Neuronal stem cell (in vitro differentiated cells): ENCODE data around the gene ZNF236.

Source experiments
- DNase-seq: peaks from one replicate; pipeline ENCODE4 v3.0.0-alpha.2; 2013; ENCODE audit warnings: low spot score
- H2AFZ ChIP-seq: one replicate; pipeline ENCODE4 v1.6.1; 2013; ENCODE audit warnings: mild to moderate bottlenecking, low read length, inconsistent platforms
- H2AK5ac ChIP-seq: 2 replicates; pipeline ENCODE4 v1.6.1; 2013; ENCODE audit warnings: low read depth, mild to moderate bottlenecking, inconsistent platforms, low read length, moderate library complexity, mixed read lengths
- H2BK120ac ChIP-seq: 2 replicates; pipeline ENCODE4 v1.6.1; 2013; ENCODE audit warnings: low read depth, mild to moderate bottlenecking, inconsistent platforms, low read length, moderate library complexity, mixed read lengths
- H2BK12ac ChIP-seq: one replicate; pipeline ENCODE4 v1.6.1; 2013; ENCODE audit warnings: low read length, inconsistent platforms
- H2BK15ac ChIP-seq: 2 replicates; pipeline ENCODE4 v1.6.1; 2013; ENCODE audit warnings: mild to moderate bottlenecking, low read length, inconsistent platforms, mixed read lengths
- H2BK5ac ChIP-seq: one replicate; pipeline ENCODE4 v1.6.1; 2013; ENCODE audit warnings: inconsistent platforms, mild to moderate bottlenecking, low read length, moderate library complexity
- H3K14ac ChIP-seq: one replicate; pipeline ENCODE4 v1.6.1; 2013; ENCODE audit warnings: low read length, inconsistent platforms
- H3K18ac ChIP-seq: 2 replicates; pipeline ENCODE4 v1.6.1; 2013; ENCODE audit warnings: low read length, inconsistent platforms
- H3K23ac ChIP-seq: 2 replicates; pipeline ENCODE4 v1.6.1; 2013; ENCODE audit warnings: low read depth, mild to moderate bottlenecking, mixed read lengths, low read length, inconsistent platforms; ENCODE audit not compliant: poor library complexity
- H3K27ac ChIP-seq: replicated peaks from 3 replicates; pipeline ENCODE4 v1.5.1; 2013; ENCODE audit warnings: low read length, inconsistent platforms
- H3K27me3 ChIP-seq, 3 experiments: 2 replicates each; pipeline ENCODE4 v1.6.1; 2013; ENCODE audit warnings: low read length in 3 of 3, mild to moderate bottlenecking in 2 of 3, inconsistent platforms in 1 of 3, low read depth in 1 of 3, mixed read lengths in 1 of 3, moderate library complexity in 1 of 3; ENCODE audit not compliant: control insufficient read depth in 3 of 3, insufficient read depth in 3 of 3
- H3K36me3 ChIP-seq, 2 donors: replicated peaks in 1 of 2; 2 replicates each; pipeline ENCODE4 v1.6.1; 2013; ENCODE audit warnings: low read length in 2 of 2; ENCODE audit not compliant: control insufficient read depth in 2 of 2, insufficient read depth in 2 of 2
- H3K4ac ChIP-seq: 2 replicates; pipeline ENCODE4 v1.6.1; 2013; ENCODE audit warnings: inconsistent platforms, mild to moderate bottlenecking, low read length, moderate library complexity
- H3K4me1 ChIP-seq, 2 donors: 1 replicate in 1 of 2; 2 replicates in 1 of 2; pipeline ENCODE4 v1.6.1; 2013; ENCODE audit warnings: low read length in 2 of 2, low read depth in 1 of 2; ENCODE audit not compliant: control insufficient read depth in 2 of 2, insufficient read depth in 1 of 2
- H3K4me2 ChIP-seq: one replicate; pipeline ENCODE4 v1.6.1; 2013; ENCODE audit warnings: mild to moderate bottlenecking, low read length, inconsistent platforms; ENCODE audit not compliant: insufficient read depth, poor library complexity, severe bottlenecking
- H3K4me3 ChIP-seq, 2 donors: 2 replicates each; pipeline ENCODE4 v1.5.1; 2013; ENCODE audit warnings: low read length in 2 of 2, mild to moderate bottlenecking in 2 of 2, inconsistent platforms in 1 of 2, moderate library complexity in 1 of 2
- H3K79me1 ChIP-seq: one replicate; pipeline ENCODE4 v1.6.1; 2013; ENCODE audit warnings: low read depth, mild to moderate bottlenecking, inconsistent platforms, low read length, moderate library complexity
- H3K9ac ChIP-seq: one replicate; pipeline ENCODE4 v1.6.1; 2013; ENCODE audit warnings: mild to moderate bottlenecking, low read depth, low read length, inconsistent platforms; ENCODE audit not compliant: poor library complexity
- H3K9me3 ChIP-seq, 2 donors: replicated peaks in 1 of 2; 2 replicates each; pipeline versions ENCODE3 to v1.6.1; 2013; ENCODE audit warnings: low read length in 2 of 2, mild to moderate bottlenecking in 2 of 2, inconsistent platforms in 1 of 2, low read depth in 1 of 2, mixed read lengths in 1 of 2, moderate library complexity in 1 of 2; ENCODE audit not compliant: control insufficient read depth in 2 of 2, insufficient read depth in 1 of 2
- H4K8ac ChIP-seq: one replicate; pipeline ENCODE4 v1.6.1; 2013; ENCODE audit warnings: low read depth, mild to moderate bottlenecking, inconsistent platforms, low read length, moderate library complexity
- H4K91ac ChIP-seq: one replicate; pipeline ENCODE4 v1.6.1; 2013; ENCODE audit warnings: low read length, low read depth, mild to moderate bottlenecking, inconsistent platforms; ENCODE audit not compliant: poor library complexity
- WGBS, 2 donors: extraction: QIAGEN DNeasy Blood & Tissue Kit; methylation state at CpG; one replicate each; pipeline ENCODE4 v1.1.7; 2013; ENCODE audit warnings: missing lambda C conversion rate in 2 of 2, mixed read lengths in 1 of 2; ENCODE audit not compliant: insufficient read length in 2 of 2, insufficient replicate concordance in 1 of 2; ENCODE audit errors: extremely low coverage in 2 of 2; 5-methylcytosine and 5-hydroxymethylcytosine counted together

The ZNF236 gene

GRCh38 chr18:76873713-76874112 lies 51.4 kb downstream of the ZNF236 start:
- Histone ChIP-seq H3K18ac (peak overlapping the region; percentile 48), H2BK15ac (no peak overlapping the region), H4K91ac (no peak overlapping the region), H3K14ac (peak overlapping the region; percentile 89), H3K79me1 (peaks cover 3% of the 10 kb centered on the region), H3K27ac (no peak overlapping the region), H3K9ac (peak overlapping the region; percentile 81), H2AK5ac (no peak overlapping the region), H2BK5ac (no peak overlapping the region), H3K4me3 (peak overlapping the region in 1 of 2 donors; percentile 6), H3K4me1 (no peaks in the 10 kb centered on the region), H2AFZ (no peak overlapping the region), H3K36me3 (peaks cover 7 to 59% of the 10 kb centered on the region in 2 donors), H2BK12ac (peak overlapping the region; percentile 58), H3K4me2 (no peak overlapping the region), H2BK120ac (no peak overlapping the region), H4K8ac (no peak overlapping the region), H3K27me3 (no peaks in the 10 kb centered on the region), H3K9me3 (no peaks in the 10 kb centered on the region), H3K4ac (no peak overlapping the region), H3K23ac (peak overlapping the region; percentile 96)
- whole genome bisulfite sequencing, 2 donors = no CpG with 5 or more reads among the region's 17 CpGs
- DNase-seq = no peak

GRCh38 chr18:76874642-76875389 lies 52.5 kb downstream of the ZNF236 start:
- Histone ChIP-seq H2AK5ac (no peak overlapping the region), H2AFZ (no peak overlapping the region), H2BK15ac (no peak overlapping the region), H3K9ac (no peak overlapping the region), H3K79me1 (peaks cover 3% of the 10 kb centered on the region), H3K23ac (no peak overlapping the region), H3K14ac (no peak overlapping the region), H3K27me3 (no peaks in the 10 kb centered on the region), H3K27ac (no peak overlapping the region), H3K9me3 (no peaks in the 10 kb centered on the region), H3K4ac (no peak overlapping the region), H3K36me3 (peaks cover 7 to 59% of the 10 kb centered on the region in 2 donors), H4K91ac (no peak overlapping the region), H2BK5ac (no peak overlapping the region), H4K8ac (no peak overlapping the region), H3K4me1 (no peaks in the 10 kb centered on the region), H3K4me2 (no peak overlapping the region), H3K4me3 (no peak overlapping the region), H3K18ac (no peak overlapping the region), H2BK12ac (no peak overlapping the region), H2BK120ac (no peak overlapping the region)
- no peak for DNase-seq
- no CpG with 5 or more reads among the region's 13 CpGs for WGBS, 2 donors

DNA sequence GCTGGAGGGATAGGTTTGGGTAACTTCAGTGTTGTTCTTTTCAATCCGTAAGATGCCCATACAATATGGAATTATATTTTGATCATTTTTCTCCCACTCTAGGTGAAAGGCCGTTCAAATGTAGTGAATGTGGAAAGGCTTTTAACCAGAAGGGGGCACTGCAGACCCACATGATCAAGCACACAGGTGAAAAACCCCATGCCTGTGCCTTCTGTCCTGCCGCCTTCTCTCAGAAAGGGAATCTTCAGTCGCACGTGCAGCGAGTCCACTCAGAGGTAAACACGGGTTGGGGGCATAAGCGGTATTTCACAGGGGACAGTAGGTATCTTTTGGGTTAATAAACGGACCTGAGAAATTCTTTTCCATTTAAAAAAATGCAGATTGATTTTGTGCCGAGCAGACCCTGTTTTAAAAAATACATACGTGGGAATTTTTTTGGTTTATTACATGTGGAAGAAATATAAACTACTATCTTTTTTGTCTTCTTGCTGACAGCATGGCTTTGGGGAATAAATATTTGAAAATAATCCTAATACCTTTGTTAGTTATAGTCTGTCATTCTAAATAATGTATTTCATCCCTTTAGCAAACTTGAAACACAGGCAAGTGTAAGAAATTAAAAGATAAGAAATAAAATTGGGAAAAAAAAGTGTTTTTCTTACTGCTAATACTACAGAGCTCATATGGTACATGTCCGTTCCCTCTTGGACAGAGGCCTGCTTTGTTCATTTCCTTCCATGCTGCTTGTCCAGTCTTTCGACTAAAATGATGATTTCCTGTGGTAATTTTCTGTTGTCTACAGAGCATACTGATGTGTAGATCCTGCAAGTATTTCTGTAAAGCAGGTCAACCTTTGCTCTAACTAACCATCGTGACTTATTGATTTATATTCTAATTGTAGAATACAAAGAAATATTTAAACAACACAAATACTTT lies 53.3 kb downstream of the ZNF236 start:
- H3K23ac ChIP-seq = no peak overlapping the region
- H2BK15ac ChIP-seq = no peak overlapping the region
- no peaks in the 10 kb centered on the region for H3K27me3 ChIP-seq
- WGBS, 2 donors = no CpG with 5 or more reads among the region's 14 CpGs
- H2BK120ac ChIP-seq = no peak overlapping the region
- H3K9me3 ChIP-seq = no peaks in the 10 kb centered on the region
- H3K14ac ChIP-seq = no peak overlapping the region
- no peak overlapping the region for H3K27ac ChIP-seq
- H3K9ac ChIP-seq = no peak overlapping the region
- H3K36me3 ChIP-seq = peaks cover 9 to 59% of the 10 kb centered on the region in 2 donors
- H2AFZ ChIP-seq = no peak overlapping the region
- H3K4me2 ChIP-seq = no peak overlapping the region
- H2BK5ac ChIP-seq = no peak overlapping the region
- H3K79me1 ChIP-seq = peaks cover 3% of the 10 kb centered on the region
- H3K4ac ChIP-seq = no peak overlapping the region
- no peak overlapping the region for H4K91ac ChIP-seq
- no peak overlapping the region for H4K8ac ChIP-seq
- no peaks in the 10 kb centered on the region for H3K4me1 ChIP-seq
- no peak overlapping the region for H3K18ac ChIP-seq
- peak; percentile 56 for DNase-seq
- H3K4me3 ChIP-seq = no peak overlapping the region
- H2BK12ac ChIP-seq = no peak overlapping the region
- no peak overlapping the region for H2AK5ac ChIP-seq

DNA sequence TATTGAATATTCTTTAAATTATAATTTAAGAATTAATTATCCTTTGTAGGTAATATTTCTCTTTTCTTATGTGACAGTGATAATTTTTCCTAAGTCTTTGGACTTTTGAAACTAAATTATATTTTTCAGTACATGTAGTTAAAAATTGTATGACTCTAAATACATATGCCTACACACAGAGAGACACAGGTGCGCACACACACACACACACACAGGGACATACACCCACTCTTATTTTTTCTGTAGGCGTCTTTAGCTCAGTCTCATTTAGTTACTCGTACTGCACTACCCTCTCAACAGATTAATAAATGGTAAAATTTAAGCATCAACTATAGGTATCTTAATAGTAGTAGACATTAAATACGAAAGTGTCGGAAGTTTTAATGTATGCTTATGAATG lies 56.1 kb downstream of the ZNF236 start:
- no peak overlapping the region for H2AFZ ChIP-seq
- H2BK120ac ChIP-seq = no peak overlapping the region
- no peak overlapping the region for H3K27ac ChIP-seq
- no peak overlapping the region for H3K4me2 ChIP-seq
- no CpG with 5 or more reads among the region's 5 CpGs for WGBS, 2 donors
- peaks cover 18 to 69% of the 10 kb centered on the region in 2 donors for H3K36me3 ChIP-seq
- H4K91ac ChIP-seq = no peak overlapping the region
- H3K79me1 ChIP-seq = peaks cover 3% of the 10 kb centered on the region
- no peak overlapping the region for H2BK12ac ChIP-seq
- no peak overlapping the region for H2BK5ac ChIP-seq
- no peaks in the 10 kb centered on the region for H3K9me3 ChIP-seq
- no peak overlapping the region for H2AK5ac ChIP-seq
- no peak overlapping the region for H4K8ac ChIP-seq
- no peaks in the 10 kb centered on the region for H3K27me3 ChIP-seq
- no peak overlapping the region for H2BK15ac ChIP-seq
- H3K4ac ChIP-seq = no peak overlapping the region
- H3K9ac ChIP-seq = no peak overlapping the region
- no peak for DNase-seq
- H3K14ac ChIP-seq = no peak overlapping the region
- H3K23ac ChIP-seq = no peak overlapping the region
- H3K4me3 ChIP-seq = no peak overlapping the region
- no peak overlapping the region for H3K18ac ChIP-seq
- no peaks in the 10 kb centered on the region for H3K4me1 ChIP-seq
